Muscle of arm (tissue), 12 donors: ENCODE measurements around the gene ANKS3. TPM values are rescaled to one million over a fixed set of nuclear protein-coding genes. Genes with fewer than 3 reads are reported as not detected.
"Not testable (repeated sequence)": the region's sequence is repeated elsewhere in the genome, so short reads cannot be mapped to it uniquely, and the experiment has no call there.

Experiments used
- DNase-seq: peaks from one replicate; pipeline ENCODE4 v3.0.0-alpha.2; 2013
- polyA plus RNA-seq, 12 donors: library from polyadenylated mRNA; unstranded; fragments of 120-200 nt; gene quantifications; one replicate each; pipeline ENCODE4 v1.2.1, GENCODE V29; 2013; ENCODE audit not compliant: insufficient read length in 12 of 12

Gene ANKS3
- polyA plus RNA-seq, 12 donors: 8.3 to 20.2 (median 12.7) TPM; not detected in 1

DNA sequence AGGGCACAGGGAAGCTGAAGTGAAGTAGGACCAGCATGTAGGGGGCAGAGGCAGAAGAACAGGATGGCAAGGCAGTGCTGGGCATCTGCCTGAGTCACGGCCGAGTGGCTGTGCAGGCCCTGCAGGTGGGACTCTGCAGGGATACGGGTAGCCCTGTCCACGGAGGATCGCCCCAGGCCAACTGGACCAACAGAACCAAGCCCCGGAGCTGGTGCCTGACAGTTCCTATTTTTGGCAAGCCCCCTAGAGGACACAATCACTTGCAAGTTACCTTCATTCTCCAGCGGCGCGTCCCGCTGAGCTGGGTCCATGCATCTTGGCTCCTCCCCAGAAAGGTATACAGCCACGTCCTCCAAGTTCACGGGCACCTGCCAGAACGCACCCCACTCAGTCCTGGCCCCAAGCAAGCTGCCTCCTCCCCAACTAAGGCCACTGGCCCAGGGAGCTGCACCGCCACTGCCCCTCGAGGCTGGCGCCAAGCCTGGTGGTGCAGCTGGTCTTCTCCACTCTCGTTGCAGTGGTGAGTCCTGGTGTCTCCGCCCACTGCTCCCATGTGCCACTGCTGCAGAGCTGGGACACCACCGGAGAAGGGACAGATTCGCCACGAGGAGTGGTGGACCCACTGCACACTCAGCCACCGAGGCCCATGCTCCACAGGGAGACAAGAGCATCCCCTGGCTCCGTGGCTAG is 26.3 kb upstream of the ANKS3 start:
- no peak for DNase-seq

DNA sequence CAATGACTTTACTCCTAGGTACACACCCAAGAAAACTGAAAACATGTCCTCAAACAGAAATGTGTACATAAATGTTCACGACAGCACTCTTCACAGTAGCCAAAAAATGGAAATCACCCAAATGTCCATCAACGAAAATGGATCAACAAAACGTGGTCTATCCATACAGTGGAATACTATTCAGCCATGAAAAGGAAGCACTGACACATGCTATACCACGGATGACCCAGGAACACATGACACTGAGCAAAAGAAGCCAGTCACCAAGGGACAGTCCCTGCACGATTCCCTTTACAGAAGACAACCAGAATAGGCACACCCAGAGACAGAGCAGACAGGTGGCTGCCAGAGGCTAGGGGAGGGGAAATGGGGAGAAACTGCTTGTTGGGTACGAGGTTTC is 21.6 kb upstream of the ANKS3 start:
- DNase-seq: no peak

DNA sequence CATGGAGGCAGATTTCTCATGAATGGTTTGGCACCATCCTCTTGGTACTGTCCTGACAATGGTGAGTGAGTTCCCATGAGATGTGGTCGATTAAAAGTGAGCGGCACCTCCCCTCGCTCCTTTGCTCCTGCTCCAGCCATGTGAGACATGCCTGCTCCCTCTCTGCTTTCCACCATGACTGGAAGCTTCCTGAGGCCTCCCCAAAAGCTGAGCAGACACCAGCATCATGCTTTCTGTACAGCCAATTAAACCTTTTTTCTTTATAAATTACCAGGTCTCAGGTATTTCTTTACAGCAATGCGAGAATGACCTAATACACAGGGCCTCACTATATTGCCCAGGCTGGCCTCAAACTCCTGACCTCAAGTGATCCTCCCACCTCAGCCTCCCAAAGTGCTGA is 20.8 kb upstream of the ANKS3 start:
- no peak for DNase-seq

DNA sequence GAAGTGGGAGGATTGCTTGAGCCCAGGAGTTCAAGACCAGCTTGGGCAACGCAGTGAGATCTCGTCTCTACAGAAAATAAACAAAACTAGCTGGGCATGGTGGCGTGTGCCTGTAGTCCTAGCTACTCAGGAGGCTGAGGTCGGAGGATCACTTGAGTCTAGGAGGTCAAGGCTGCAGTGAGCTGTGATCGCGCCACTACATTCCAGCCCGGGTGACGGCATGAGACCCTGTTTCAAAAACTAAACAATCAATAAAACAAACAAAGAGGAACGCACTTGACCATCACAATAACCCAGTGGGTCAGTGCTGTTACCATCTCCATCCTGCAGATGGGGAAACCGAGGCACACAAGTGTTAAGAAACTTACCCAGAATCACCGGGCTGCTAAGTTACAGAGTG is 19.2 kb upstream of the ANKS3 start:
- no peak for DNase-seq

DNA sequence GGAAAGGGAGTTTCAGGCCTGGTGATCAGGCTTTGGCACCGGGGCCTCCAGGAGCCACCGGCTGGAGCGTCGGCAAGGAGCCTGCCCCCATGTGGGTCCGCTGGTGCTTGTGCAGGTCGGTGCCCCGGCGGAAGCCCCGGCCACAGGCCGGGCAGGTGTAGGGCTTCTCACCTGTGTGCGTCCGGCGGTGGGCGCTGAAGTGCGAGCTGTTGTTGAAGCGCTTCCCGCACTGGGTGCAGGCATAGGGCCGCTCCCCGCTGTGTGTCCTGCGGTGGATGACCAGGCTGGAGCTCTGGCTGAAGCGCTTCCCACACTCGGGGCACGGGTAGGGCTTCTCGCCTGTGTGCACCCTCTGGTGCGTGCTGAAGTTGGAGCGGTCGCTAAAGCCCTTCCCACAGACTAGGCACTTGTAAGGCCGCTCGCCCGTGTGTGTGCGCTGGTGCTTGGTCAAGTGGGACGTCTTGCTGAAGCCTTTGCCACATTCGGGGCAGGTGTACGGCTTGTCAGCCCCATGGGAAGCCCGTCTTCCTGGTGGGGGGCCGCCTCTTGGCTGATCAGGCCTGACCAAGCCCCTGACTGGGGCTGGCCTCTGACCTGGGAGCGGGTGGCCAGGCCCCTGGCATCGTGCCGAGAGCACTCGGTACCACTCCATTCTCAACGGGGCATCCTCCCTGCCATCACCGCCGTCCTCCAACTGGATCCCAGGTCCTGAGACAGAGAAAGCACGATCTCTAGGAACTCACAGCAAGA is 18.5 kb upstream of the ANKS3 start:
- DNase-seq: no peak

DNA sequence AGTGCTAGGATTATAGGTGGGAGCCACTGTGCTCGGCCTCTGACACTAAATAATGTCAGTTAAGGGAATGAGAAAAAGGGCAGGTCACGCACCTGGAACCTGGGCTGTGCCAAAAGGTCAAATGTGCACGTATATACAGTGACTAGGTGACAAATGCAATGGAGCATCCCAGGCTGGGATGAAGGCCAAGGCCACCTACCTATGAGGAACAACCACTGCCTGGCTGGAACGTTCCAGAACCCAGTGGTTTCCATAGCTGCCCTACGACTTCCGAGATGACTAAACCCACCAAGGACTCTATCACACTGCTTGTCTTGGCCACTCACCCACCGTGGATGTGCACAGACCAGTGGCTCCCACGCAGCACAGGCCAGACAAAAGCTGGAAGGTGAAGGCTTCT is 16.8 kb upstream of the ANKS3 start:
- no peak for DNase-seq

DNA sequence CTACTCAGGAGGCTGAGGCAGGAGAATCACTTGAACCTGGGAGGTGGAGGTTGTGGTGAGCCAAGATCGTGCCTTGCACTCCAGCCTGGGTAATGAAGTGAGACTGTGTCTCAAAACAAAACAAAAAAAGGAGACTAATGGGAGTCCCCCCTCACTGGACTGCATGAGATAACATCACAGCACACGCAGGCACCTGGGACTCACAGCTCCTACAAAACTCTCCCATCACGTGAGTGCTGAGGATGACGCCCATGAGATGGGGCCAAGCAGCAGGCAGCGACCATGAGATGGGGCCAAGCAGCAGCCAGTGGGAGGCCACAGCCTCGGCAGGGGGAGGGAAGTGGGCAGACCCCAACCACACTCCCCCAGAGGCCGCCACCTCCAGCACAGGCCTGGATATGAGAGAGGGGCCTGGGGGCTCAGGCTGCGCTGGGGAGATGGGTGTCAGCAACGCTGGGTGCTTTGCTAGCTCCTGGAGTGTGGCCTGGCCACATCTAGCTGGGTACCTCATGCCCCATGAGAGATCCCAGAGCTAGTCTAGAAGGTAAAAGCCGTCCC is 15.7 kb upstream of the ANKS3 start:
- no peak for DNase-seq

DNA sequence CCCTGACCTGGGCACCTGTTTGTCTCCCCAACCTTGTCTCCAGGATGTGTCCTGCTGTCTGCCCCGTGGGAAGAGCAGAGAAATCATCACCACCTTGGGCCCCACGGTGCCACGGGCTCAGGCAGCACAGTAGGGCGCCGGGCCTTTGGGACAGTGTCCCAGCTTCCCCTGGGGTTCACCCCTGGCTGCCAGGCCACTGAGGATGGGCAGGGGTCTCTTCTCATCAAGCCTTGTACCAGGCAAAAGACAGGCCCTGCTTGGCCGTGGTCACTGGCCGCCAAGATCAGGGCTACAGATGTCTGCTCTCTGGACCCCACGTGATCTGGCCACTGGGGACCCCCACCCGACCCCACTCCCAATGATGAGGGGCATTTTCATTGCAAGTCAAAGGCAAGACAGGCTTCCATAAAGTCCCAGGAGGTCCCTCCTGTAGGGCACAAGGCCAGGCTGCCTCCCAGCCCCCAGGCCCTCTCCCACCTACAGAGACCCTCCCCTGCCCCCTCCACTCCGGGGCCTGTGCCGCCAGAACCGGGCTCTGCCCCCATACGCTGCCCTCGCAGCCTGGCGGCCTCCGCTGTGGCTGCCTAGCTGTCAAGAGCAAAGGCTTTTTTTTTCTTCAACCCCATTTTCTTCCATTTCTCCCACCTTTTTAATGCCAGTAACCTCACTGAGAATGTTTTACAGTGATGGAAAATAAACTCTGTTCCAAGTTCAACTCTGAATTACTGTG is 14.8 kb upstream of the ANKS3 start:
- DNase-seq: no peak

DNA sequence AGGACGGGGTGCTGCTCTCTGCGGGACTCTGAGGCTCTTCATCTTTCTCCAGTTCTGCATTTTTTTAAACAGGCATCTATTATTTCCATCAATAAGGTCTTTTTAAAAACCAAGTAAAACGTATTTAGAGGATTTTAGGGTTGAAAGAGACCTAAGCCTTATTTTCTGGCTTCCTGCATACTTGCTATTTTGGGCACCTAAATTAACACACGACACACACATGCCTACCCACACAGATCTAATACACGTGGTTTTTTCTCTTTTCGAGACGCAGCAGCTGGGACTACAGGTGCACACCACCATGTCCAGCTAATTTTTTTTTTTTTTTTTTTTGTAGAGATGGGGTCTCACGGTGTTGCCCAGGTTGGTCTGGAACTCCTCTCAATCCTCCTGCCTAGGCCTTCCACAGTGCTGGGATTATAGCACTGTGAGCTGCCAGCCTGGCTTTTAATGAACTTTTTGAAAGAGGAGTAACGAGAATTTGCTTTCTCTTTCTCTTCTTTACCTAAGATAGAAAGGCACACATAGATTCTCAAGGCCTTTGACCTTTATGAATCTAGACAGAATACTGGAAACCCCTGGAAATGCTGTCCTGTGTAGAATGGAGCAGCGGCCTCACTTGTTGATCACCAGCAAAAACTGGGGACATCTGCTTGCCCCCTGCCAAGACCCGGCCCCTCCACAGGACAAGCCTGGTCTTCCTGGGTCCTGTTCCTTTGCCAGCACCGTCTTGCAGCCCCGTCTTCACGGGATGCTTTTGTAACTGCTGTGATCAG is 14.0 kb upstream of the ANKS3 start:
- DNase-seq: no peak

DNA sequence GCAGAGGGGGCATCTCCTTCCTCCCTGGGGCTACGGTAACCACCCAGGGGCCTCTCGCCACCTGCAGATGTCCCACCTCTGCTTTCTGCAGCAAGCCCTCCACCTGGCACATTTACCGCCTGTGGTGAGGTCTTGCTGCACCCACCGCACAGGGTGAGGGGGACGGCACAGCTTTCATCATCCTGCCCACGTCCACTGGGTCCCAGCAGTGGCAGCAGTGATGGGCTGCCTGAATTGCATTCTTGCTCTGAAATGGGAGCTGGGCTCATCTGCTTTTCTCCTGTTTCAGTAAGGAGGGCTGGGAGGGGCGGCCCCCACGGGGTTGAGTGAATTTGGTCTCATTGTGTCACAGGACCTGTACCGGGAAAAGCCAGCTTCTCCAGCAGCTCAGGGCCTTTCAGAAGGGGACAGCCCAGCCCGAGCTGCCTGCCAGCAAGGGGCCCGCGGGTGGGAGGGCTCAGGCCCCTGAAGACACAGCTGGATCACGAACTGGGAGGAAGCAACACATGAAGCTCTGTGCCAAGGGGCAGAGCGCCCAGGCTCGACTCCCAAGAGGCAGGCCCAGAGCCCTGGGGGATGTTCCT is 13.0 kb upstream of the ANKS3 start:
- DNase-seq: no peak

DNA sequence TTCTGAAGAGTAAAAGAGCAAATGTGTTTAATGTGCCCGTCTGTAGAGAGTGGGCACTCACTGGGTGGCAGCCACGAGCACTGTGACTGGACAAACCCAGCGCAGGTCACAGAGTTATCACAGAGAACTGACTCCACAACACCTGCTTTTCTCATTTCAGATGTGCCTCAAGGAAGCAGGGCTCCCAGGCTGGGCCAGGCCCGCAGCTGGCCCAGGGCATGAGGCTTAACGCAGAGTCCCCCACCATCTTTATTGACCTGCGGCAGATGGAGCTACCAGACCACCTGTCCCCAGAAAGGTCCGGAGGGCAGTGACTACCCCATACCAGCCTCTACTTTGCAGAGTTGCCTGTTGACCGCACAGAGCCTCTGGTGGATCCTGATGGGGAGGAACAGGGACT is 12.1 kb upstream of the ANKS3 start:
- no peak for DNase-seq

DNA sequence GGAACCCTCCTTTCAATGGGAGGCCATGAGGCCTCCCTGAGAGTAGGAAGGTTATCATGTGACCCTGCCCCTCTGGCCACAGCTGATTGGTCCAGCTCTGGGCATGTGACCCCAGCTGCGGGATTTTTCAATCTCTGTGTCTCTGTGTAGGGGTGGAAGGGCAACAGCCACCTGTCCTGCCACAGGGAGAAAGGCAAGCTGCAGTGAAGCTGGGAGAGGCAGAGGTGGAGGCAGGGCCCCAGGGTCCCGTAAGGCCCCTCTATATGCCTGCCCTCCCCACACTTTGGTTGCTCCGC is 11.2 kb upstream of the ANKS3 start:
- DNase-seq: no peak

DNA sequence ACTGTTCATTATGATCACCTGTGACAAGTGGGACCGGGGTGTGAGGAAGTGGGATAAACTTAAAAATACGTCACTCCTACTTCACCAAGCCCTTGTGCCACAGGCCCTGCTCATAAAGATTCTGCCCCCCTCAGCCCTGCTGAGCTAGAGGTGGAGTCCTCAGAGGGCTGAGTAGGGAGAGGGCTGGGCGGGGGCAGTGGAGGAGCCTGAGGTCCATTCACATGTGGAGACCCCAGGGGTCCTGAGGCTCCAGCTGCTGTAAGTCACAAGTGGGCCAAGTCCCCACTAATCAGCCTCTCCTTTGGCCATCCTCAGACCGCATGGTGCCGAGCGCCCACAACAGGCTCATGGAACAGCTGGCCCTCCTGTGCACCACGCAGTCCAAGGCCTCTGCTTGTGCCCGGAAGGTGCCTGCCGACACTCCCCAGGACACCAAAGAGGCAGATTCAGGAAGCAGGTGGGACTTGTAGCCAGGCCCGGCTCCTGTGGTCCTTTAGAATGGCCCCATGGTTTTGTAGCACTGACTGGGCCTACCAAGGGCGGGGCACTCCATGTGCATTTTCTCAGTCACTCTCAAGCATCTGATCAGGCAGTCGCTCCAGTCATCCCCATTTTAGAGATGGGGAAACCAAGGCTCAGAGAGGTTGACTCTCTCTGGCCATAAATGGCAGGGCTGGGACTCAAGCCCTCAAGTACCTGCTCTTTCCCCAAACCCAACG is 10.6 kb upstream of the ANKS3 start:
- DNase-seq: no peak

DNA sequence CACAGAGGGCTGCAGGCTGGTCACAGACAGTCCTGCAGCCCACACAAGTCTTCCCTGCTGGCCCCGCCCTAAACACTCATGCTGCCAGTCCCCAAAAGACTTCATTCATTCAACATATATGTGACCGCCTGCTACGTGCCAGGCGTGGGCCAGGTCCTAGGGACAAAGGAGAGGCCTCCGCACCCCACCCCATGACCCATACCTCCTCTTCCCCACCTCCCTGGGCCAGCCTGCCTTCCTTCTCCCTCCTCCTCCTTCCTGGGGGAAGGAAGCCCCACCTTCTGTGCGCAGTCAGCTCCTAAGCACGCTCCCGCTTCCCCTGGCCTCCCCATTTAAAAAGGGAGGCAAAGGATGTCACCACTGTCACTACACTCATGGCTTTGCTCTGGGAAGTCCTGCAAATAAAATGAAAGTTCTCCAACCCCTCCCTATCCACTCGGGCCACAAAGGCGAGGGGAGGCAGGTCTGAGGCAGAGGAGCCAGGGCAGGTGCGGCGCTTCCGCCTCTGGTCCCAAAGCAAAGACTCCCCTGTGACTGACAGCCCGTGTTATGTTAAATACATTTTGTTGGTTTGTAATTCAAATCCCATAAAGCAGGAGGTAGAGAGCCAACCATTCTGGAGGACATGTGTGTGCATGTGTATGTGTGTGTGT is 9.3 kb upstream of the ANKS3 start:
- no peak for DNase-seq

DNA sequence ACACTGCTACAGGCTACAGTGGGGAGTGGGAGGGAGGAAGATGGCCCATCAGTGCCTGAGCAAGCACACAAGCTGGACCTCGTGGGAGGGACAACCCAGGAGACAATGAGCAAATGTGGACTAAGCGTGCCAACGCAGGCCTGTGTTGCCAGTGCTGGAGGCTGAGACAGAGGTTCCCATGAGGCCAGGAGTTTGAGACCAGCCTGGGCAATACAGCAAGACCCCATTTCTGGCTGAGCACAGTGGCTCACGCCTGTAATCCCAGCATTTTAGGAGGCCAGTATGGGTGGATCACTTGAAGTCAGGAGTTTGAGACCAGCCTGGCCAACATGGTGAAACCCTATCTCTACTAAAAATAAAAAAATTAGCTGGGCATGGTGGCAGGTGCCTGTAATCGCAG is 4.3 kb upstream of the ANKS3 start:
- DNase-seq: not testable (repeated sequence)

DNA sequence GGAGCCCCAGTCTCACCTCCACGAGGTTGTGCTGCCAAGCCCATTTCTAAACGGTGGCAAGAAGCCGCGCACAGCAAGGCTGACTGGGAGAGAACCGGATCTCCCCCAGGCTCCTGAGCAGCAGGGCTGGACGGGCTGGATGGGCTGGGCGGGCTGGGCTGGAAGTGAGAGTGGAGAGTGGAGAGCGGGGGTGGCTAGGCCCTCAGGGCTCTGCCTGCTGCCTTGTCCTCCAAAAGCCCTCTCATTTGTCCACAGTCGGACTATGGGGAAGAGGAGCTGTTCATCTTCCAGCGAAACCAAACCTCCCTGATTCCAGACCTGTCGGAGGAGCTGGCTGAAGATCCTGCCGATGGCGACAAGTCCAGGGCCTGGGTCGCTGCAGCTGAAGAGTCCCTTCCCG is 3.5 kb upstream of the ANKS3 start:
- no peak for DNase-seq

DNA sequence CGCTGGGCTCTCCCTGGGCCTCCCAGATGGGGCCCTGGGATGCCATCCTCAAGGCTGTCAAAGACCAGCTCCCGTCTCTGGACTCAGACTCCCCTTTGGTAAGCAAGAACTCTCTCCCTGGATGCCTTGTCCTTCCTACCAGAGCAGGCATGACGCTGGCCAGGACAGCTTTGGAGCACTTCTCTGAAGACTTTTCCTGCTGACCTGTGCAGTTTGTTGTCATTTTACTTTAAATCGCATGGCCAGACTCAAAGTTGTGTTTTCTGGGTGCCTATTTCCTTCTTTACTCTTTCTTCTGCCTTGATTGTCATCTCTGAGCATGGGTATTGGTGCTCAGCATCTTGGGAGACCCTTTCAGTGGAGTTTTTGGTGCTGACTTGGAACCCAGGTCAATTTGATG is 2.5 kb upstream of the ANKS3 start:
- DNase-seq: no peak

DNA sequence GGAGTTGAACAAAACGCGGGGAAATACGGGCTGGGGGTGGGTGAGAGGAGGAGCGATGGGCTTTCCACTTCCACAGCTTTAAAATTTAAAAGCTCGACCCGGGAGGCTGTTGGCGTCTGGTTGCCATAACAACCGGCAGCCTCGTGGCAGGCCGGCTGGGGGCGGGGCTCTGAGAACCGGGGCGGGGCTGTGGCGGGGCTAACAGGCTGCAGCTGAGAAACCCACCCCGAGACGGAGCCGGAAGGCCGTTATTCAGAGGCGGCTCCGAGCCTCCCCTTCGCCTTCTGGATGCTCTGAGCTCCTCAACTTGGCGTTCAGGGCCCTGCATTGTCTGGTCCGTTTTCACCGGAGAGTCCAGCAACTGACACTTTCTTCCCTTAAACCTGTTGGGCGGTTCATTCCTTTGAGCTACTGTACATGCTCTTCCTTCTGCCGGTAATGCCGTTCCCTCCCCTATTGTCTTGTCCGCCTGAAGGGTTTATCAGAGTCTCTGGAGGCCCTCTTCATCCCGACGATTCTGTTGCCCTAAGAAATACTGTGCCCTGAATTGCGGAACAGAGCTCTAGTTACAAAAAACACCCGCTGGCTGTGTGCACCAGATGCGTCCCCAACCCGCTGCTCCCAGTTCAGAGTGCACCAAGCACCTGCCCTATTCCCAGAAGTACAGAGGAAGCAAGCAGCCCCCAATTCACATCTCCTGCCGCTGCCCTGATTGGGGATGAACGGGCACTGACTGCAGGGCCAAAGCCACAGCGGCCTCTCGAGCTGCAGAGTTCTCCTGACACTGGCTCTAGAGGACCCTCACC is 862 bp upstream of the ANKS3 start:
- peak; percentile 88 for DNase-seq

DNA sequence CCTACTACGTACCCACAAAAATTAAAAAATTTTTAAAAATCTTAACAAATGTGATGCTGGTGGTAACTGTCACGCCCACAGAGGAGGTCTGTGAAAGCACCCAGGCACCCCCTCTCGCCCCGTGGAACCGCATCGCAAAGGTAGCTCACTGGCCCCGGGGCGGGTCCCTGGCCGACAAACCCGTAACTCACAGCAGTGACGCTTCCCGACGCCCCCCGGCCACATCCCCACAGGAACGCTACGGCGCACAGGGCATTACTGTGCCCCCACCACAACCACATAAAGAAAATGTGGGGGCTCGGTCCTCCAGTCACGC is 366 bp downstream of the ANKS3 start:
- DNase-seq: no peak

DNA sequence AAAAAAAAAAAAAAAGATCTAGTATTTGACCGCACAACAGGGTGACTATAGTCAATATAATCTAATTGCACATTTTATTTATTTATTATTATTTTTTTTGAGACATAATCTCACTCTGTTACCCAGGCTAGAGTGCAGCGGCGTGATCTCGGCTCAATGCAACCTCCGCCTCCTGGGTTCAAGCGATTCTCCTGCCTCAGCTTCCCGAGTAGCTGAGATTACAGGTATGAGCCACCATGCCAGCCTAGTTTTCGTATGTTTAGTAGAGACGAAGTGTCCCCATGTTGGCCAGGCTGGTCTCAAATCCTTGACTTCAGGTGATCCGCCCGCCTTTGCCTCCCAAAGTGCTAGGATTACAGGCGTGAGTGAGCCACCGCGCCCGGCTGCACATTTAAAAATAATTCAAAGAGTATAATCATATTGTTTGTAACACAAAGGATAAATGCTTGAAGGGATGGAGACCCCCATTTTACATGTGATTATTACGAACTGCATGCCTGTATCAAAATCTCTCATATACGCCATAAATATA is 794 bp downstream of the ANKS3 start:
- DNase-seq: no peak
